Effector CD8-positive, alpha-beta T cell (primary cell): ENCODE data around the gene SORBS1.

Source experiments
- DNase-seq: peaks from one replicate; lab custom pipeline; 2025; lab: John Stamatoyannopoulos, UW

The SORBS1 gene

GRCh38 chr10:95513941-95514392 is 47.2 kb downstream of the SORBS1 start:
- DNase-seq, result no peak

GRCh38 chr10:95513008-95513589 is 48.1 kb downstream of the SORBS1 start:
- DNase-seq, result no peak

- no peak for DNase-seq
Measured at GRCh38 chr10:95511314-95511713, 49.9 kb downstream of the SORBS1 start.

GRCh38 chr10:95509251-95509650 is 51.9 kb downstream of the SORBS1 start:
- DNase-seq, result no peak

GRCh38 chr10:95508730-95509129 is 52.4 kb downstream of the SORBS1 start:
- no peak for DNase-seq

GRCh38 chr10:95506056-95506737 is 55.0 kb downstream of the SORBS1 start:
- DNase-seq, result no peak

- DNase-seq, result no peak
Measured at GRCh38 chr10:95505641-95506040, 55.5 kb downstream of the SORBS1 start.

GRCh38 chr10:95505084-95505610 is 56.0 kb downstream of the SORBS1 start:
- DNase-seq, result no peak

- DNase-seq, result no peak
Measured at GRCh38 chr10:95504246-95504691, 56.9 kb downstream of the SORBS1 start.

- no peak for DNase-seq
Measured at GRCh38 chr10:95503526-95503925, 57.6 kb downstream of the SORBS1 start.

GRCh38 chr10:95503001-95503400 is 58.2 kb downstream of the SORBS1 start:
- DNase-seq, result no peak

- no peak for DNase-seq
Measured at GRCh38 chr10:95502377-95502776, 58.8 kb downstream of the SORBS1 start.

- DNase-seq, result no peak
Measured at GRCh38 chr10:95501203-95502094, 59.7 kb downstream of the SORBS1 start.

- DNase-seq, result no peak
Measured at GRCh38 chr10:95500649-95501048, 60.5 kb downstream of the SORBS1 start.

GRCh38 chr10:95500097-95500496 is 61.1 kb downstream of the SORBS1 start:
- no peak for DNase-seq

GRCh38 chr10:95499482-95499989 is 61.6 kb downstream of the SORBS1 start:
- no peak for DNase-seq

GRCh38 chr10:95496951-95497350 is 64.2 kb downstream of the SORBS1 start:
- no peak for DNase-seq

GRCh38 chr10:95496246-95496911 is 64.8 kb downstream of the SORBS1 start:
- no peak for DNase-seq

- no peak for DNase-seq
Measured at GRCh38 chr10:95493862-95494261, 67.3 kb downstream of the SORBS1 start.

GRCh38 chr10:95487994-95488393 is 73.2 kb downstream of the SORBS1 start:
- DNase-seq, result no peak

GRCh38 chr10:95485056-95485844 is 75.9 kb downstream of the SORBS1 start:
- DNase-seq, result no peak
